GM21529 (cell line): Measurements from ENCODE around the gene NTPCR.
"Not testable (repeated sequence)": the region's sequence is repeated elsewhere in the genome, so short reads cannot be mapped to it uniquely, and the experiment has no call there.

ENCODE experiments used
- ATAC-seq: cut with Tn5 transposase; IDR thresholded peaks from one replicate; pipeline ENCODE4 v1.9.1; 2021; ENCODE audit not compliant: unreplicated experiment

NTPCR gene

GRCh38 chr1:232983375-232983774 lies 33.0 kb downstream of the NTPCR start:
- no peak for ATAC-seq

GRCh38 chr1:232983817-232984567 lies 33.6 kb downstream of the NTPCR start:
- ATAC-seq = no peak

- ATAC-seq = no peak
These were observed 34.4 kb downstream of the NTPCR start for GRCh38 chr1:232984577-232985425.

GRCh38 chr1:232985882-232986526 lies 35.6 kb downstream of the NTPCR start:
- ATAC-seq = no peak

- no peak for ATAC-seq
These were observed 36.1 kb downstream of the NTPCR start for GRCh38 chr1:232986527-232986922.

GRCh38 chr1:232987046-232987773 lies 36.8 kb downstream of the NTPCR start:
- no peak for ATAC-seq

- no peak for ATAC-seq
These were observed 37.3 kb downstream of the NTPCR start for GRCh38 chr1:232987774-232988140.

- no peak for ATAC-seq
These were observed 38.2 kb downstream of the NTPCR start for GRCh38 chr1:232988572-232989040.

GRCh38 chr1:232990176-232991128 lies 40.0 kb downstream of the NTPCR start:
- ATAC-seq = no peak

GRCh38 chr1:232991238-232991637 lies 40.8 kb downstream of the NTPCR start:
- ATAC-seq = no peak

GRCh38 chr1:232992227-232992626 lies 41.8 kb downstream of the NTPCR start:
- no peak for ATAC-seq

GRCh38 chr1:232993555-232993954 lies 43.1 kb downstream of the NTPCR start:
- ATAC-seq = no peak

GRCh38 chr1:232995189-232995588 lies 44.8 kb downstream of the NTPCR start:
- no peak for ATAC-seq

GRCh38 chr1:232996143-232996542 lies 45.7 kb downstream of the NTPCR start:
- ATAC-seq = no peak

GRCh38 chr1:232998138-232998537 lies 47.7 kb downstream of the NTPCR start:
- ATAC-seq = no peak

GRCh38 chr1:232998646-232999045 lies 48.2 kb downstream of the NTPCR start:
- no peak for ATAC-seq

- no peak for ATAC-seq
These were observed 49.7 kb downstream of the NTPCR start for GRCh38 chr1:232999956-233000625.

GRCh38 chr1:233003638-233004037 lies 53.2 kb downstream of the NTPCR start:
- ATAC-seq = not testable (repeated sequence)

- no peak for ATAC-seq
These were observed 54.0 kb downstream of the NTPCR start for GRCh38 chr1:233004451-233004850.
